C4-2B (cell line): ENCODE results near the gene CD48.

Experiments used
- H3K27ac ChIP-seq: fragments of 450-650 bp; 2 replicates; pipeline ENCODE4 v1.5.1; 2017
- CTCF ChIP-seq: fragments of 450-650 bp; conservative IDR thresholded peaks from 2 replicates; pipeline ENCODE4 v1.5.1; 2017; ENCODE audit warnings: mild to moderate bottlenecking
- ZFX ChIP-seq: fragments of 450-650 bp; IDR thresholded peaks from 2 replicates; pipeline ENCODE4 v1.6.1; 2017

Gene CD48

GRCh38 chr1:160628799-160629263 lies 82.8 kb downstream of the CD48 start:
- no peak overlapping the region for H3K27ac ChIP-seq
- TF ChIP-seq ZFX (no peak), CTCF (no peak)
